Stimulated activated CD4-positive, alpha-beta T cell treated with anti-CD3 and anti-CD28 coated beads, Interleukin-4, amount 100 ng/mL, for 48 hours (primary cell): ENCODE data around the gene FANCC.

Experiments
- DNase-seq, 2 donors: peaks; one replicate each; pipeline ENCODE4 v3.0.0-alpha.2; 2020; ENCODE audit warnings: low read depth in 2 of 2

Gene FANCC

DNA sequence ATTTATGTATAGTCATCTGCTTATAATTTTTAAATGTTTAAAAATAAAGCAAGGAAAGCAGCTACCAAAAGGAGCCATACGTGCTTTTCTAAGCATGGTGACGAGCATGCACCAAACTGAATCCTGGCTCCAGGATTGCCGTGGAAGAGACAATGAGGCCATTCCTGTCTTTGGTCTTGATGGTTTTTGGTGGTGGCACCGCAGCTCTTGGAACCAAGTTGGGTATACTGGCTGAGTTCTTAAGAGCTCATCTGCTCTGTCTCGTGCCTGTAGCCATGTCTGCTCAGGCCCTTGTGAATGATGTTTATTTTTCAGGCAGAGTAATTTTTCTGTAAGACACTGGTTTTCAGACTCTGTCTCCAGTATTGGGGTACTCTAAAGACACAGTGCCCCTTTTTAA is 246.1 kb downstream of the FANCC start:
- no peak for DNase-seq

GRCh38 chr9:95070549-95071021 is 246.9 kb downstream of the FANCC start:
- no peak for DNase-seq

DNA sequence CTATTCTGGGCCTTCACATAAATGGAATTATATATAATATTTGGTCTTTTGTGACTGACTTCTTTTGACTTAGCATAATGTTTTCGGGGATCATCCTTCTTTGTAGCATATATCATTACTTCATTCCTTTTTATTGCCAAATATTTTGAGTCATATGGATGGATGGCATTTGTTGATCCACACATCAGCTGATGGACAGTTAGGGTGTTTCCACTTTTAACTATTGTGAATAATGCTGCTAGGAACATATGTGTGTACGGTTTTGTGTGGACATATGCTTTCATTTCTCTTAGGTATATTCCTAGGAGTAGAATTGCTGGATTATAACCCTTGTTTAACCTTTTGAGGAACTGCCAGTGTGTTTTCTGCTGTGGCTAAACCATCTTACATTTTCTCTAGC is 249.6 kb downstream of the FANCC start:
- no peak for DNase-seq

DNA sequence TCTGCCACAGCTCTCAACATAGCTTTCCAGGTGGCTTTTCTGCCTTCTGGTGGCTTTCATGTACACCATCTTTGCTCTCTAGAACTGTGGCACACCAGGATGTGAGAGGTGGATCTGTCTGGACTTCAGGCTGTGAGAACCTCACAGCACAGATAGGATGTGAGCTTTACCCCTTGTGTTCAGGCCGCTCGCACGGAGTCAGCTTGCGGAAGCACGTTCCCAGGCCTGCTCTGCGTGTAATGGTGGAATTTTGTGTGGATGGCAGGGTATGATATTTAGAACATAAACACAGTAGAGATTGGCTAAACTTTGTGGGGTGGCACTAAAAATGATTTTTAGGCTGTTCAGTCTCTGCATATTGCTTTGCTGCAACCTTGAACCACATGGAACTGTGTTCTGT is 250.5 kb downstream of the FANCC start:
- DNase-seq: no peak

DNA sequence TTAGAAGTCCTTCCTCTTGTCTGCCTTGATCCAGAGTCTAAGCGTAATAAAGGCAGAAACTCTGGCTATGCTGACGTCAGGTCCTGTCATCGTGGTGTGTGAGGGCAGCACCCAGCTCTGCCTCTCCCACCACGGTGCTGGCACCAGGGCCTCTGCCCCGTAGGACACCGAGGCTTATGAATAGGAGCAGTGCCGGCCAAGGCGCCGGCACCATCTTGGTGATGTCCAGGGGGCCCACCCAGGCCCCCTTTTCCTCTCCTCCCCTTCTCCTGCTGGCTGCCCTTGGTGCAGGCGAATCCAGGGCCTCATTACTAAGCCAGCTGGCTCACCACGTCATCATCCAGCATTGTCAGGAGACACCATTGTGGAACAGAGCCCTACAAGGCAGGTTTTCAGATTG is 252.3 kb downstream of the FANCC start:
- no peak for DNase-seq

GRCh38 chr9:95063300-95063699 is 254.2 kb downstream of the FANCC start:
- no peak for DNase-seq

GRCh38 chr9:95062596-95063065 is 254.9 kb downstream of the FANCC start:
- no peak for DNase-seq

- DNase-seq: no peak
Measured at GRCh38 chr9:95061916-95062595, 255.5 kb downstream of the FANCC start.

DNA sequence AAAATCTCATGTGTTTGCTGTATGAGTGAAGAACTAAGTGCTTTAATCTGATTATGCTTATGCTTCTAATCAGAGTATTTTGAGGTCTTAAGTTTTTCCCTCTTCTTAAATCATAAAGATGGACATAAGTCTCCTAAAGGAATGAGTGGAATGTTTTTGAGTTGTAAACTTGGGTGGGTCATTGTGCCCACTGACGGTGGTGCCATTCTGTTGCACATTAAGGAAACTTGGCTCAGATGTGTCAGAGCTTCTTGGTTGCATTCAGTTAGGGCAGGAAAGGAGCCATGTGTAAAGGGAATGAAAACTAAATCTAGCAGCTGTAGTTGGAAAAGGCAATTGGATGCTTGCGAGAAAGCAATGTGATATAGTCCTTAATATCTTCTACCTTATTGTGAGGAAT is 256.6 kb downstream of the FANCC start:
- DNase-seq: no peak

- no peak for DNase-seq
Measured at GRCh38 chr9:95060234-95060633, 257.3 kb downstream of the FANCC start.

DNA sequence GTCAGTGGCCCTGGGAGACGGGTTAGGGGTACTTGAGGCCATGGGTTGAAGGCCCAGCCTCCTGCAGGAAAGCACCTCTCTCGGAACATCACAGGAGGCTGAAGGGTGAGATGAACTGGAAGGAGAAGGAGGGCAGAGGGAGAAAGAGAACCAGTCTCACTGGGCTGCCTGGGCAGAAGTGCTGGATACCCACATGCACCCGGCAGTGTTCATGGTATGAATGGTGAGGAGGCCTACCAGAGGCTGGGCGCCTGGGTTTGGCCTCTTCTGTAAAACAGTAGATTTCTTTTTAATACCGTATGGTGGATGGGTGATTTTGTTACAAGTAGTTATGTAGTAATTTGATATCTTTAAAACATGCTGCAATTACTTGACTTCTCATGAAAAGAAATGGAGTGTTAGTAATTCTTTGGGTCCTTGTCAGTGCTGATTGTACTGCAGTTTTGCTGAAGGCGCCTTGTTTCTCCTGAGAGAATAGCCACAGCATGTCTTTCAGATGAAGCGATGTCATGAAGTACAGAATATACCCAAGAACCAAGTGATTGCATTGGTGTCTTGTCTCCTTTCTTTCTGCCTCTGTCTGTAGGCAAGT is 258.6 kb downstream of the FANCC start:
- DNase-seq: no peak

DNA sequence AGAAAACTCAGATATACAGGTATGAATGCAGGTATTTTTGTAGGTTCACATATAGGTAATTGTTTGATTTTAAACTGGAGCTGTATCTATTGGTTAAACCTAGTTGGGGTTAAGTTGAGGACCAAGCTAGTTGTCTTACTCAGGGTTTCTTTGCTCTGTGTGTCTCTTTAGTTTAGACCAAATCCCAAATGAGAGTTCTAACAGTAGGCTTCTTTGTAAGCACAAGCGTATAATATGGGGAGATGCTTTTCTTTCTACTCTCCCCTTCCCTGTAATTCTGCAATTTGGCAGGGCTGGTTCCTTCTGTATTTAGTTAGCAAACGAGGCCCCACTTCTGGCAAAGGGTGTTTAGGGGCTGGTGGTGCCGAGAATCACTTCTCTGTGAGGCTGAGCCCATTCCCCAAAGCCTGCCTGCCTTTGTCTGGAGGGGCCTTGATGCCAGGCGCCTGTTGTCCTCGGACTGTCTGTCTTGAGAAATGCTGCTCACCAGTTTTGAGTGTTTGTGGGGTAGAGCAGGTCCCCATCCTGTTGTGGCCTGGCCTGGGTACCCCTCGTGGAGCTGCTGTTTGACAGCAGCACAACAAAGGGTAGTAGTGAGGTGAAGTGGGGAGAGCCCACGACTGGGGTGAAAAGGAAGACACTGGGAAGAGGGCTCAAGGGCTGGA is 259.3 kb downstream of the FANCC start:
- DNase-seq: no peak

DNA sequence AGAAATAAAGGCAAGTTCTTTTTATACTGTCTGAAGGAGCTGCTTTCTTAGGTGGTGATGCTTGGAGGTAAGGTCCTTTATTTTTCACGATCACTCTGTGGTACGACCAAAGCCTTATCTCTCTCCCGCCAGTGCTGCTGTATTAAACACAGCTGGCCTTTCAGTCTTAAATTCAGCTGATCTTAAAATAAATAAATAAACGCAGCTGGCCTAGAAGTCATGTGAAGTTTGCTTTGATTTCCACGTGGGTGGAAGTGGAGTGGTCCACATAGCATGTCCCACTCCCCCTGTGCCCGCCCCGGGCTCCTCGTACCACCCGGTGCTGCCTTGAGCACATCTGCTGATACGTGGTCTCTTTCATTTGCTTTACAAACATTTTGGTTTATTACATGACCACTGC is 260.4 kb downstream of the FANCC start:
- DNase-seq: no peak

DNA sequence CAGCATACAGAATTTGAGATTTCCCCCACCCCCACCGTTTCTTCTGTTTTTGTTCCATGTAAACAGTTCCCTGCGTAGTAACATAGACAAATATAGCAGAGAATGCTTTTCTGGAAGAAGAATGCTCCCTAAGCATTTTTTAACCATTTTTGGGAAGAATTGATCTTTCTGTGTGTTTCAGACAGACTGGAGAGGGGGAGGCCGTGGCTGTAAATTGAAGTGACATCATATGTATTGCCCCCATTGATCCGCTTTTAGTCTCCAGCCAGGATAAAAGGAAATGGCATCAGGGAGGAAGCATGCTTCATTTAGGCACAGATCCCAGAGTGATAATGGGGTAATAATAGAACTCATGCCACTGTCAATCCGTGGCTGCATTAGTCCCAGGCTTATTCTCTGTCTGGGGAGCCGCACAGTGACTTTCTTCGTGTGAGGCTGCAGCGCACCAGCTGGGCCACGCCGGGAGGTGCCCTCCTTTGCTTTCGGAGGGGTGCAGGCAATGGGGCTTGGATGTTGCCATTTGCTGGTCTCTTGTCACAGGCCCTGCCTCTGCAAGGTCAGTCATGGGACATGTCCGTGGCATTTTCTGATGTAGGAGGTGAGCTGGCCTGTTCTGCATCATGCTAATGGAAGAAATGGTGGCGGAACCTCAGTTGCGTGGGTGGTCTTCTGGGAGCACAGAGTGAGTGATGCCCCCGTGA is 261.5 kb downstream of the FANCC start:
- DNase-seq: no peak

GRCh38 chr9:95055334-95055850 is 262.1 kb downstream of the FANCC start:
- DNase-seq: no peak

DNA sequence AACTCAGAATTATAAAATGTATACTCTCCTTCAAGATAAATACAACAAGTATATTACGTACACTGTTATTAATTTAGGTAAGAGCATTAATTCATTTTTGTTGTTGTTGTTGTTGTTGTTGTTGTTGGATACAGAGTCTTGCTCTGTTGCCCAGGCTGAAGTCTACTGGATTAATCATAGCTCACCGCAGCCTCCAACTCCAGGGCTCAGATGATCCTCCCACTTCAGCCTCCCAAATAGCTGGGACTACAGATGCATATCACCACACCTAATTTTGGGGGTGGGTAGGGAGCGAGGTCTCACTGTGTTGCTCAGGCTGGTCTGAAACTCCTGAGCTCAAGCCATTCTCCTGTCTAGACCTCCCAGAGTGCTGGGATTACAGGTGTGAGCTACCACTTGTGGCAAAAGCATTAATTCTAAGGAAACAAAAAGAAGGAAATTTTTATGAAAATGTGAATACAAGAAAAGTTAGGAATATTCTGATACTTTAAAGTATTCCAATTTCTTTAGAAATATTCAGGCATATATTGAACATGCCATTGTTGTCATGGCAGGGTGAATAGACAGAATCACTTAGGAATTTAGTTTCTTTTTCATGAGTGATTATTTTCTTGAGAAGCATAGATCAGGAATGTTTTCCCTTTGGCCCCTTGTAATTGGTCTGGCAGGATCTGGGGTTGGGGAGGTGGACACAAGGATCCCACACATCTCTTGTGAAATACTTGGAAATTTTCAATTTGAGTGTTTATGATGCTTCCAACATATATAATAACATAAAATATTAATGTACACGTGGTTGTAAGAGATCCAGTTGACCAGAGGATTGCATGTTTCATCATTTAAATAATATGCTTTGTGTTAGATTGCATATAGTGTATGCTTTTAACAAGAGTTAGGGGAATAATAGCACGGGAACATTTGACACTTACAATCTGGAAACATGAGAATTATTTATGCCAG is 263.6 kb downstream of the FANCC start:
- DNase-seq: no peak

DNA sequence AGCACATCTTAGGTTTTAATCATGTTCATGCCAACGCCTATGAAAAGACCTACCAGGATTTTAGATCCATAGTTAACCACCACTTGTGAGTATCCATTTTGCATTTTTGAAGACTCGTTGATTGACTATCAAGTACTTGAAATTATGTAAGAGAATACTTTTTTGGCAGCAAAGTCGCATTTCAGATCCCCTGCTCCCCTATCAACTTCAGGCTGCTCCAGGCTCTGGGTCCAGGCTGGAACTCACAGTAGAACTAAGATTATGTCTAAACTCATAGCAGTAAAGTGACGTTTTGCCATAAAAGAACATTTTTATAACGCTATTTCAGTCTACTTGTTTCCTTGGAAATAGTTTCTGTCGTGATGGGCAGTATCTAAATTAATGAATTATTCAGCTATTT is 267.7 kb downstream of the FANCC start:
- DNase-seq: no peak
